Fibroblast of skin of scalp (primary cell): Measurements from ENCODE around the gene PLXNA2.

Source experiments
- DNase-seq: peaks from one replicate; pipeline ENCODE4 v3.0.0-alpha.2; 2013

The PLXNA2 gene

GRCh38 chr1:208177656-208178055 is 66.5 kb downstream of the PLXNA2 start:
- no peak for DNase-seq

- no peak for DNase-seq
Observed at GRCh38 chr1:208176649-208177048, 67.5 kb downstream of the PLXNA2 start.

- no peak for DNase-seq
Observed at GRCh38 chr1:208175508-208175895, 68.7 kb downstream of the PLXNA2 start.

- peak; percentile 47 for DNase-seq
Observed at GRCh38 chr1:208174731-208175507, 69.3 kb downstream of the PLXNA2 start.

GRCh38 chr1:208174200-208174599 is 70.0 kb downstream of the PLXNA2 start:
- DNase-seq, result no peak

GRCh38 chr1:208173749-208174148 is 70.4 kb downstream of the PLXNA2 start:
- DNase-seq, result no peak

- DNase-seq, result no peak
Observed at GRCh38 chr1:208172423-208173145, 71.6 kb downstream of the PLXNA2 start.

GRCh38 chr1:208171616-208172422 is 72.4 kb downstream of the PLXNA2 start:
- DNase-seq, result no peak

- peak; percentile 37 for DNase-seq
Observed at GRCh38 chr1:208170252-208170651, 73.9 kb downstream of the PLXNA2 start.

- no peak for DNase-seq
Observed at GRCh38 chr1:208169081-208169879, 74.9 kb downstream of the PLXNA2 start.

- DNase-seq, result no peak
Observed at GRCh38 chr1:208167261-208167869, 76.8 kb downstream of the PLXNA2 start.

- no peak for DNase-seq
Observed at GRCh38 chr1:208166340-208167138, 77.6 kb downstream of the PLXNA2 start.

GRCh38 chr1:208165659-208166058 is 78.5 kb downstream of the PLXNA2 start:
- peak; percentile 69 for DNase-seq

- no peak for DNase-seq
Observed at GRCh38 chr1:208164609-208165008, 79.6 kb downstream of the PLXNA2 start.

- no peak for DNase-seq
Observed at GRCh38 chr1:208163539-208163938, 80.6 kb downstream of the PLXNA2 start.

GRCh38 chr1:208162903-208163302 is 81.3 kb downstream of the PLXNA2 start:
- DNase-seq, result no peak

GRCh38 chr1:208161656-208162375 is 82.4 kb downstream of the PLXNA2 start:
- peak; percentile 65 for DNase-seq

- no peak for DNase-seq
Observed at GRCh38 chr1:208161005-208161404, 83.2 kb downstream of the PLXNA2 start.

- DNase-seq, result no peak
Observed at GRCh38 chr1:208160259-208160819, 83.8 kb downstream of the PLXNA2 start.
